NCI-H2081 (cell line): ENCODE results near the gene BATF3.

Source experiments
- DNase-seq, 2 experiments: peaks; one replicate each; lab custom pipeline; 2025; lab: John Stamatoyannopoulos, UW

The BATF3 gene

GRCh38 chr1:212684521-212685090 lies 15.0 kb downstream of the BATF3 start:
- no peak for DNase-seq

GRCh38 chr1:212684076-212684475 lies 15.6 kb downstream of the BATF3 start:
- DNase-seq, result no peak

GRCh38 chr1:212683357-212683722 lies 16.3 kb downstream of the BATF3 start:
- DNase-seq, result no peak

GRCh38 chr1:212680680-212681389 lies 18.8 kb downstream of the BATF3 start:
- peak in 1 of 2 experiments; percentile 24 for DNase-seq

- DNase-seq, result no peak
These were observed 20.9 kb downstream of the BATF3 start for GRCh38 chr1:212678456-212679410.

GRCh38 chr1:212677573-212677972 lies 22.1 kb downstream of the BATF3 start:
- DNase-seq, result no peak

- no peak for DNase-seq
These were observed 22.5 kb downstream of the BATF3 start for GRCh38 chr1:212677136-212677535.

GRCh38 chr1:212675675-212676074 lies 24.0 kb downstream of the BATF3 start:
- DNase-seq, result no peak

- no peak for DNase-seq
These were observed 24.8 kb downstream of the BATF3 start for GRCh38 chr1:212674872-212675271.

GRCh38 chr1:212671342-212672031 lies 28.2 kb downstream of the BATF3 start:
- DNase-seq, result peak; percentile 86 to 93

- no peak for DNase-seq
These were observed 28.8 kb downstream of the BATF3 start for GRCh38 chr1:212670882-212671281.

GRCh38 chr1:212670301-212670700 lies 29.3 kb downstream of the BATF3 start:
- no peak for DNase-seq

- no peak for DNase-seq
These were observed 30.0 kb downstream of the BATF3 start for GRCh38 chr1:212669600-212669999.

- DNase-seq, result peak in 1 of 2 experiments; percentile 46
These were observed 30.5 kb downstream of the BATF3 start for GRCh38 chr1:212669102-212669501.

GRCh38 chr1:212668477-212668876 lies 31.2 kb downstream of the BATF3 start:
- no peak for DNase-seq

- no peak for DNase-seq
These were observed 32.2 kb downstream of the BATF3 start for GRCh38 chr1:212667223-212668139.

- no peak for DNase-seq
These were observed 33.4 kb downstream of the BATF3 start for GRCh38 chr1:212666116-212666775.

- peak; percentile 84 to 86 for DNase-seq
These were observed 34.2 kb downstream of the BATF3 start for GRCh38 chr1:212665241-212666115.

GRCh38 chr1:212664409-212665199 lies 35.0 kb downstream of the BATF3 start:
- no peak for DNase-seq
